ENCODE measurements around the gene TRAF2.

DNA sequence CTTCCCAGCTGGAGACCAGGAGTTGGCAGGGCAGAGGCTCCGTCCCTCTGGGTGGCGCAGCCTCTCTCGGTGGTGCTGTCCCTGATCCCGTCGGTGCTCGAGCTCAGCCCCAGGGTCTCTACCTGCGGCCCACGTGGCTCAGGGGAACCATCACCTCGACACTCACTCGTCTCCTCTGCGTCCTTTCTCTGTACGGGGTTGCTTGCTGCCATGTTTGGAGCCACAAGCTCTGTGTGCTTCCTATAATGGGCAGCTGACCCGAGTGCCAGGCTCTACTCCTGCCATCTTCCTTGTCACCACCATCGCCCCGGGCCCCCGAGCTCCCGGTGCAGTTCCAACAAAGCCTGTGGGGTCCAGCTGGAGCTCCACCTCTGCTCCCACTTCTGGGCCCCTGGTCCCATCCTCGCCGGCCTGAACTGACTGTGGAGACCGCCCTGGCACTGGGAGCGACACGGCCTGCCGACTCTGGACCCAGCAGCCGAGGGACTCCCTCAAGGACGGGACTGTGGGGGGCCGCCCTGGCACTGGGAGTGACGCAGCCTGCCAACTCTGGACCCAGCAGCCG lies 53.2 kb downstream of the TRAF2 start:
- TF ChIP-seq GATA3 (IDR thresholded peaks at IDR 0.05; ENCODE audit: low read depth, low read length) (no peak), GATA2 (IDR thresholded peaks at IDR 0.05; ENCODE audit: low read depth, low read length) (no peak)

All from SH-SY5Y (cell line).